Activated CD4-positive, alpha-beta memory T cell treated with anti-CD3 and anti-CD28 coated beads, Interleukin-2, amount 10 ng/mL, durations not matched to agents 7 days and 5 days (primary cell): ENCODE measurements around the gene CARHSP1. TPM values are rescaled to one million over a fixed set of nuclear protein-coding genes. Genes with fewer than 3 reads are reported as not detected.
"Not testable (repeated sequence)": the region's sequence is repeated elsewhere in the genome, so short reads cannot be mapped to it uniquely, and the experiment has no call there.

ENCODE experiments used
- CTCF ChIA-PET: fragments of 350-600 bp; sonication (Branson Sonifier 250); formaldehyde crosslinking; loops from one replicate; lab custom pipeline; 2021; ENCODE audit warnings: antibody characterized with exemption, inconsistent platforms; lab: Charles Lee
- POLR2A ChIA-PET: fragments of 350-600 bp; sonication (Branson Sonifier 250); formaldehyde crosslinking; loops from one replicate; lab custom pipeline; 2021; ENCODE audit warnings: antibody characterized with exemption; lab: Charles Lee
- DNase-seq: peaks from one replicate; pipeline ENCODE4 v3.0.0-alpha.2; 2020
- H3K27ac Mint-ChIP-seq: one replicate; pipeline ENCODE4 v1.8.0; 2021; ENCODE audit warnings: mild to moderate bottlenecking, mixed read lengths
- H3K27me3 Mint-ChIP-seq: one replicate; pipeline ENCODE4 v1.8.0; 2021; ENCODE audit warnings: mixed read lengths
- H3K36me3 Mint-ChIP-seq: one replicate; pipeline ENCODE4 v1.8.0; 2021; ENCODE audit warnings: low read depth, mixed read lengths
- H3K4me1 Mint-ChIP-seq: one replicate; pipeline ENCODE4 v1.8.0; 2021; ENCODE audit warnings: mixed read lengths
- H3K4me3 Mint-ChIP-seq: one replicate; pipeline ENCODE4 v1.8.0; 2021; ENCODE audit warnings: mild to moderate bottlenecking, mixed read lengths
- H3K9me3 Mint-ChIP-seq: one replicate; pipeline ENCODE4 v1.8.0; 2021; ENCODE audit warnings: mixed read lengths
- total RNA-seq, 2 experiments: library from RNA; stranded (reverse); gene quantifications; one replicate each; pipeline ENCODE4 v1.2.3, GENCODE V29; 2021

Gene CARHSP1
- total RNA-seq, 2 experiments from 2014 or later: 168 to 179 TPM

DNA sequence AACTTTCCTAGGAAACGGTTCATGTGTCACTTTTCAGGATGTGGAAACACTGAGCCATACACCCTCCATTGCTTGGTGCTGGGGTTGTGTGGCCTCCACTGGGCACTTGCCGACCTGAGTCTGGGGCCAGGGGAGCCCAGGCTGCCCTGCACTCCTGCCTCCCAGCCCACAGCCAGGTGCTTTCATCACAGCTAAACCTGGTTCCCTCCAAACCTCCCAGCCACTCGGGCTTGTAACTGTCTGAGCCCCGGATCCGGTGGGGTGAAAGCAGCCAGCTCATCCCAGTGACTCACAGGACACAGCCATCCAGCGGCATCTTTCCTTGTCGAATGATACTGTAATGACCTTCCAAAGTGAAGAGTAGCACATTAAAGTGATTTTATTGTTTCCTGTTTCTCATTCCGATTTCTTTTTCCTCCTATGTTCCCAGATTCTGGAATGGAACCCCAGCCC, 19.8 kb downstream of the CARHSP1 start:
- DNase-seq: no peak
- no peak overlapping the region for H3K4me3 Mint-ChIP-seq
- H3K27me3 Mint-ChIP-seq: no peaks in the 10 kb centered on the region
- H3K9me3 Mint-ChIP-seq: no peaks in the 10 kb centered on the region
- ChIA-PET POLR2A (no interaction called here), CTCF (no interaction called here)
- peaks cover 64% of the 10 kb centered on the region for H3K36me3 Mint-ChIP-seq
- no peak overlapping the region for H3K27ac Mint-ChIP-seq
- H3K4me1 Mint-ChIP-seq: peaks cover 42% of the 10 kb centered on the region

DNA sequence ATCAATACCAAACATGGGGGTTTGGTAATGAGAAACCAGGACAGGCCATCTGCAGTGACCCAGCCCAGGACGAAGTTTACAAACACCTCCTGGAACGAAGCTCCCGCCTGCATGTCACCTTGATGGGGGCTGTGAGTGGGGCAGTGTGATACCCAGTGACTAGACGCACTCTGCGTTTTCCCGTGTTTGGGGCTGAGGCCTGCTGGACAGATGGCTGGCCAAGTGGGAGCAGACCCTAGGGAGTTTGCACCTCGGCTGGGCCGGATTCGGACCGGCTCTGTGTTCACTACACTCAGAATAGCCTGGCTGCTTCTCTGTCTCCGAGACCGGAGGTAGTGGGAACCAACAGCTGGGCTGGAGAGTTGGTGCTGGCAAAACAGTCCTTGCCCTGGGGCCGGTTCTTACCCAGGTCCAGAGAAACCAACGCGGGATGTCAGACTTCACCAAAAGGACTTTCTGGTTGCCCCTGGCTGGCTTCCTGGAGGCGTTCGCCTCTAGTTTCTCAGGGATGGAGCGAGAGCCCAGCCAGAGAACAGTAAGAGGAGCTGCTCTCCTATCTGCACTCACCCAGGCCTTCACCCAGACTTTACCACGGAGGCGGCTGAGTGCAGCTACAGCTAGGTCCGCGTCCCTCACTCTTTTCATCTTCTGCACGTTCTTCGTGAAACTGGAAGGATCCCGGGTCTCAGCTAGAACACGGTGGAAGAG, 20.4 kb downstream of the CARHSP1 start:
- POLR2A ChIA-PET: no interaction called here
- Mint-ChIP-seq H3K4me1 (peaks cover 37% of the 10 kb centered on the region), H3K27me3 (no peaks in the 10 kb centered on the region), H3K4me3 (no peak overlapping the region), H3K9me3 (no peaks in the 10 kb centered on the region), H3K27ac (no peak overlapping the region), H3K36me3 (peaks cover 60% of the 10 kb centered on the region)
- DNase-seq: no peak
- CTCF ChIA-PET: no interaction called here

DNA sequence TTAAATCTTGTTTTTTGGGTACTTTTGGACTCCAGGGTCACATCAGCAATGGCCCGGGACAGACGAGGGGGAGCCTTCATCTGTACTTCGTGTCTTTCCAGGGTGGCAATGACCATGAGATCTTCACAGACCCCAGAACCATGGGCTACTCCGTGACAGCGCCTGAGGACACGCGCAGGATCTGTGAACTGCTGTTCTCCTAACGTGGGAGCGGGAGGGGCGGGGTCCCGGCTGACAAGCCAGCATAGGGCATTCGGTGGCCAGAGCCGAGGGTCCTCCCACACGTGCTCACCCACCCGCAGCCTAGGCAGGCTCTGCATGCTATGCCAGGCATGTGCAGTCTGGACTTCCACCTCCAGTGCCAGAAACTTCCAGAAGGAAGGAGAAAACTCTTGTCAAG, 21.2 kb downstream of the CARHSP1 start:
- no peak for DNase-seq
- H3K27ac Mint-ChIP-seq: no peak overlapping the region
- H3K36me3 Mint-ChIP-seq: peaks cover 55% of the 10 kb centered on the region
- no peaks in the 10 kb centered on the region for H3K9me3 Mint-ChIP-seq
- no peaks in the 10 kb centered on the region for H3K27me3 Mint-ChIP-seq
- H3K4me3 Mint-ChIP-seq: no peak overlapping the region
- peaks cover 32% of the 10 kb centered on the region for H3K4me1 Mint-ChIP-seq
- ChIA-PET CTCF (interaction anchor here (0.7 to 1.5 kb wide), 2 partner anchors 31 to 161 kb away, joined by 3 to 4 read pairs; no protein-coding TSS in a partner anchor), POLR2A (interaction anchor here (1.0 kb wide), 1 partner anchor 14 kb away, joined by 3 read pairs; no protein-coding TSS in a partner anchor)

DNA sequence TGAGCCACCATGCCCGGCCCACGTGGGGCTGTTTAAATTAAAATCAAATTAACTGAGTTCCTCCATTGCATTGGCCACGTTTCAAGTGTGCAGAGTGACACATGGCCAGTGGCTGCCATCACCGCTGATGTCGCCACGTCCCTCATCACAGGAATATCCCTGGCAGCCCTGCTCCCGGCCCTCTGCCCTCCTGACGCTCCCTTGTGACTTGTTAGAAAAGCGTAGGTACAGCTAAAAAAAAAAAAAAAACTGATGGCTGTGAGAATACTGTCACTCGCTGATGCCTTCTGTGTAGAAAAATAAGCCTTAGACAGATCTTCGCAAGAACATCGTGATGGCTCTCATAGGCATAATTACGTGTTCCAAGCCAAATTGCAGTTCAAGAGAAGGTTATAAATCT, 21.7 kb downstream of the CARHSP1 start:
- peaks cover 35% of the 10 kb centered on the region for H3K4me1 Mint-ChIP-seq
- no peak overlapping the region for H3K4me3 Mint-ChIP-seq
- POLR2A ChIA-PET: interaction anchor here (1.0 kb wide), 1 partner anchor 14 kb away, joined by 3 read pairs; no protein-coding TSS in a partner anchor
- CTCF ChIA-PET: interaction anchor here (0.7 to 1.5 kb wide), 2 partner anchors 30 to 162 kb away, joined by 3 to 4 read pairs; no protein-coding TSS in a partner anchor
- H3K27ac Mint-ChIP-seq: peak overlapping the region; percentile 44
- peaks cover 59% of the 10 kb centered on the region for H3K36me3 Mint-ChIP-seq
- no peak for DNase-seq
- no peaks in the 10 kb centered on the region for H3K9me3 Mint-ChIP-seq
- H3K27me3 Mint-ChIP-seq: no peaks in the 10 kb centered on the region

DNA sequence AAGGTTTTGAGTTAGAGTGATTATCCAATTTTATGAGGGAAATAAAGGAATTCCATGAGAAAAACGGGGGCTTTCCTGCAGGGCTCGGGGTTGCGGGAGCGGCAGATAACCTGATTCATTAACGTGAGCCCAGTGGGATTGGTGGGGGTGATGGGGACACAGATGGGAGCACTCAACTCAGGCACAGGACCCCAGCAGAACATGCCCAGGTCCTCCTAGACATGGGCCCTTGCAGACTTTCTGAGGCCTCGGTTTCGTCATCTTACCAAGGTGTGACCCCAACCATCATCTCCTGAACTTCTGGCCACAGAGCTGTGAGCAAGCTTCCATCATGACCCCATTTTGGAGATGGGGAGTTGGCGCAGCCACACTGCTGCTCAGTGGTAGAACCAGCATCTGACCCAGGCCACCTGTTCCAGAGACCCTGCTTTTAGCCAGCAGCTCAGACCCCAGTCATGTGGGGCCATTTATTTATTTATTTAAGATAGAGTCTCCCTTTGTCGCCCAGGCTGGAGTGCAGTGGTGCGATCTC, 22.3 kb downstream of the CARHSP1 start:
- Mint-ChIP-seq H3K27ac (no peak overlapping the region), H3K27me3 (no peaks in the 10 kb centered on the region), H3K9me3 (no peaks in the 10 kb centered on the region), H3K4me3 (no peak overlapping the region), H3K36me3 (peaks cover 58% of the 10 kb centered on the region), H3K4me1 (peaks cover 39% of the 10 kb centered on the region)
- CTCF ChIA-PET: interaction anchor here (1.5 kb wide), 1 partner anchor 162 kb away, joined by 3 read pairs; no protein-coding TSS in a partner anchor
- no peak for DNase-seq
- POLR2A ChIA-PET: no interaction called here

DNA sequence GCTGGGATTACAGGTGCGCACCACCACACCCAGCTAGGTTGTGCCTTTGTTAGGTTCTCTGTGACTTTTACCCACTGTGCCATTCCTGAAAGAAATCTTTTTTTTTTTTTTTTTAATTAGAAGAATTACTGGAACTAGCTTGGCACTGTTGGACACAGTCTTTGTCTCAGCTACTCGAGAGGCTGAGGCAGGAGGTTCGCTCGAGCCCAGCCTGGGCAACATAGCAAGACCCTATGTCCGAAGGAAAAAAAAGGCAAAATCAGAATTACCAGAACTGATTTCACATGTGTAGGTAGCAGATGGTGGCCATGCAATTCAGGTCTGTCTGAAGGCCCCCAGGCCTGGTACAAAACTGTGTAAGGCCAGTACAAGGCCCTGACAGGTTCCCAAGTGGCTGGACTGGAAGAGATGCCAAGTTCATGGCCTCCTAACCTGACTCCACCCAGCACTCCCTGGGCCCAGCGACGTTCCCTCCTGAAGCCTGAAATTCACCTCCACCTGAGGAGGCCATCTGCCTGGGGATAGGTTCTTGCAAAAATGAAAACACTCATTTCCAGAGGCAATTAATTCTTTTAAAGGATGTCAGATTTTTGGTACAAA, 23.0 kb downstream of the CARHSP1 start:
- DNase-seq: no peak
- H3K27me3 Mint-ChIP-seq: no peaks in the 10 kb centered on the region
- H3K27ac Mint-ChIP-seq: no peak overlapping the region
- peaks cover 54% of the 10 kb centered on the region for H3K36me3 Mint-ChIP-seq
- CTCF ChIA-PET: interaction anchor here (1.5 kb wide), 1 partner anchor 163 kb away, joined by 3 read pairs; no protein-coding TSS in a partner anchor
- H3K4me3 Mint-ChIP-seq: no peak overlapping the region
- peaks cover 33% of the 10 kb centered on the region for H3K4me1 Mint-ChIP-seq
- POLR2A ChIA-PET: no interaction called here
- H3K9me3 Mint-ChIP-seq: no peaks in the 10 kb centered on the region

DNA sequence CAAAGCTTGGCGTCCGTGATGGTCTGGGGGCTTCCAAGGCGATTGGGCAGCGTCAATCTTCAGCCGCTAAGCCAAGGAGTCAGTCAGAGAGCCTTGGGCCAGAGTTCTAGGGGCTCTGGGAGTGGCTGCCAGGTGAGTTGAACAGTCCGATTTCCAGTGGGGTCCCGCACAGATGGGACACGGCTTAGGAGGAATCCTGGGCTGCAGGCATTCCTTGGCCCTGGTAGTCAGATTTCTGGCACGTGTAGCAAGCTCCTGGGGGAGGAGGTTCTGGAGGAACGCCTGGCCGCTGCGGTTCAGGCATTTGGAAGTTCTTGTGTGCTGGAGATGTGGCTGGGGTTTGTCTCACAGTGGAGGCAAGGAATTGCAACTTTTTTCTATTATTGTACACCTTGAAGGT, 25.5 kb downstream of the CARHSP1 start:
- H3K27me3 Mint-ChIP-seq, POLR2A ChIA-PET, H3K27ac Mint-ChIP-seq, H3K9me3 Mint-ChIP-seq, CTCF ChIA-PET, DNase-seq: not testable (repeated sequence)
- H3K4me1 Mint-ChIP-seq: peaks cover 18% of the 10 kb centered on the region
- peak overlapping the region; percentile 33 for H3K4me3 Mint-ChIP-seq
- H3K36me3 Mint-ChIP-seq: peaks cover 38% of the 10 kb centered on the region

DNA sequence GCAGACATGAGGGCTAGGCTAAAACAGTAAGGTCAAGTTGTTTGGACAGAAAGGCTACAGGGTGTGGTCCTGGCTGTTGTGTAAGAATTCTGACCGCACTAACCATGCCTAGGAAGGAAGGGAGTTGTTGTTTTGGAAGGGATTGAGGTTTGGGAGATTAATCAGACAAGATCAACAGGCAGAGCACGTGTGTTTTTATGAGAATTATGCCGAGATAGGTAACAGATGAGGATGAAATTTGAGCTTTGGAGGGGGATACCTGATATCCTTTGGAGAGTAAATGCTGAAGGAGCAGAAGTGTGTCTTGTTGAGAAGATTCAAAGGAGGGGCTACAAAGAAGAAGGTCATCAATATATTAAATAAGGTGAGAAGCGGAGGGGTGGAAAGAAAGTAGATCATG, 26.8 kb downstream of the CARHSP1 start:
- POLR2A ChIA-PET, DNase-seq, CTCF ChIA-PET, H3K9me3 Mint-ChIP-seq, H3K27me3 Mint-ChIP-seq: not testable (repeated sequence)
- Mint-ChIP-seq H3K4me3 (peak overlapping the region; percentile 56), H3K36me3 (peaks cover 31% of the 10 kb centered on the region), H3K27ac (peak overlapping the region; percentile 75), H3K4me1 (peaks cover 18% of the 10 kb centered on the region)

DNA sequence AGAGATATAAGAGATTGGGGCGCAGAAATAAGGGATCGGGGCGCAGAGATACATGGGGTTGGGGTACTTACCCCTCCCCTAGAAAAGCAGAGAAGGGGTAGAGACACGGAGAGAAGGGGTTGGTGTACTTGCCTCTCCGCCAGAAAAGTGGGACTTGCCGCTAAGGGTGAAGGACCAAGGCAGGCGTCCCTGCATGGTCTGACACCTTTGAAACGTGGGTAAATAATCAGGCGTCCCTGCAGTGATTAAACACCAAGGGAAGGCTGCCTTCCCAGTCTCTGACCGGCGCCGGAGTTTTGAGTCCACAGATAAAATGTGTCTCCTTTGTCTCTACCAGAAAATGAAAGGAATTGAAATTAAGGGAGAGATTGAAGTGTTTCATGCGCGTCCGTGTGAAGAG, 31.2 kb downstream of the CARHSP1 start:
- CTCF ChIA-PET, DNase-seq, POLR2A ChIA-PET, H3K27me3 Mint-ChIP-seq, H3K9me3 Mint-ChIP-seq, H3K4me3 Mint-ChIP-seq, H3K27ac Mint-ChIP-seq: not testable (repeated sequence)
- H3K36me3 Mint-ChIP-seq: peaks cover 20% of the 10 kb centered on the region
- peaks cover 27% of the 10 kb centered on the region for H3K4me1 Mint-ChIP-seq

DNA sequence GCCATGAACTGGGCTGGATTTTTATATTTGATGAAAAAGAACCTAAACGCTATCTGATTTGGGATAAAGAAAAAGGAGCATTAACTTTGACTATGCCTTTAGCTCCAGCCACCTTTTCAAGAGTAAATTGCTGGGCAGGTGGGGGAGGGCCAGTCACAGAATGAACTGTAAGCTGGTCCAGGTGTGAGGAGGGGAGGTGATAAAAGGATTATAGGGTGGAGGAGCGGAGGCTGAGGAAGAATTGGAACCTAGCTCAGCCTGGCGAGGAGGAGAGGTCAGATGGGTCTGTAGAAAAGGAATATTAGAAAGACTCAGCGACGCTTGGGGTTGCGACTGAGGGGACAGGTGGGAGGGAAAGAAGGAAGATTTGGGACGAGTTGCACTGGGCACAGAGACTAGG, 32.0 kb downstream of the CARHSP1 start:
- DNase-seq, H3K4me3 Mint-ChIP-seq, POLR2A ChIA-PET, H3K9me3 Mint-ChIP-seq, H3K27me3 Mint-ChIP-seq, CTCF ChIA-PET, H3K27ac Mint-ChIP-seq: not testable (repeated sequence)
- Mint-ChIP-seq H3K4me1 (peaks cover 26% of the 10 kb centered on the region), H3K36me3 (peaks cover 20% of the 10 kb centered on the region)

DNA sequence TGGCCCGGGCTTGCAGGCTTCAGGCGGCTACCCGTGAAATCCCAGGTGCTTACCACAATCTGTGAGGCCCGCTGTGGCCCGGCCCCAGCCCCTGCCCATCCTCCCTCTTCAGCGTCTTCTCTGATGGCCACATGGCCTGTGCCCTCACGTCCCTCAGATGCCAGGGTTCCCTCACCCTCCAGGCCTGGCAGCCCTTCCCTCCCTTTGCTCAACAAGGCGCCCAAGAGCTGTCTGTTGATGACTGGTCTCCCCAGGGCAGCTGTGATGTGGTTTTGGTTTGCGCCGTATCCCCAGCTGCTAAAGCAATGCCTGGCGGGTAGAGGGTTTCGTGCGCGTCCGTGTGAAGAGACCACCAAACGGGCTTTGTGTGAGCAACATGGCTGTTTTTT, 36.1 kb downstream of the CARHSP1 start:
- Mint-ChIP-seq H3K27me3 (no peaks in the 10 kb centered on the region), H3K9me3 (no peaks in the 10 kb centered on the region), H3K4me3 (no peak overlapping the region), H3K27ac (peak overlapping the region; percentile 34), H3K4me1 (peaks cover 29% of the 10 kb centered on the region), H3K36me3 (peaks cover 55% of the 10 kb centered on the region)
- POLR2A ChIA-PET: interaction anchor here (1.0 to 1.3 kb wide), 2 partner anchors 32 to 36 kb away, joined by 3 to 4 read pairs; partner anchors contain the start of gene CARHSP1
- no peak for DNase-seq
- CTCF ChIA-PET: no interaction called here

DNA sequence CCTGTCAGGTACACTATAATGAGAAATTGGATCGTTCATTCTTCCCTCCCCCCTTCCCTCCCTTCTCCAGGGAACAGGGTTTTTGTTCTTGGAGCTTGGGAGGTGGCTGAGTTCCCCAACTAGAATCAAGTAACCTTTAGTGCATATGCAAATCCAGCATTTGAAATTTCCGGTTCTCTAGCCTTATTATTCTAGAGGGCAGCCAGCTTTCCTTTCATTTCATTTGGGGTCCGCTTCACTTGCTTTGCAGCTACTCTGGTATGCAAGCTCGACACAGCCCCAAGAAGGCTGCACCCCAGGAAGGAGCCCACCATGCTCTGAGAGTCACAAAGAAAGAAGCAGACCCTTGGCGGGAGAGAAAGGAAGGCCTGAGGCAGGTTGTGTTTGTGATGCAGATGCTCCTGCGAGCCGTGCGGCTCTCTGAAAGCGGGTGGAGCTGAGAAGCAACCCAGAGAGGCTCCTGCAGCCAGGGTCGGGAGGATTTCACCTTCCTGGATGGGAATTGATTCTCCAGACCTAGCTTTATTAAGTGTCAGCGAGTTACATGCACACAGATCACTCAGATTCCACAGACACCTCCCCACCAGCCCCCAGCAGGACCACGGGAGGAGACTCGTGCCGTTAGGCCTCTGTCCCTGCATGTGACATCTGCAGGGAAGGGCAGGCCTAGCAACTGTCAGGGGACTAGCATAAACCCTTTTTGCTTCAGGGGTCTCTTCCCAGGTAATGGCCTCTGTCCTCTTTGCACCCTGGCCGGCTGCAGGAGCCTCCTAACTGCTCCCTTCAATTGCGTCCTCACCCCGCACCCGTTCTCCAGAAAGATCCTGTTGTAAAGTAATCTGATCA, 36.7 kb downstream of the CARHSP1 start:
- peaks cover 29% of the 10 kb centered on the region for H3K4me1 Mint-ChIP-seq
- POLR2A ChIA-PET: interaction anchor here (1.0 to 1.3 kb wide), 2 partner anchors 31 to 36 kb away, joined by 3 to 4 read pairs; partner anchors contain the start of gene CARHSP1
- CTCF ChIA-PET: interaction anchor here (1.1 kb wide), 1 partner anchor 20 kb away, joined by 3 read pairs; no protein-coding TSS in a partner anchor
- H3K36me3 Mint-ChIP-seq: peaks cover 56% of the 10 kb centered on the region
- no peaks in the 10 kb centered on the region for H3K9me3 Mint-ChIP-seq
- no peaks in the 10 kb centered on the region for H3K27me3 Mint-ChIP-seq
- H3K4me3 Mint-ChIP-seq: no peak overlapping the region
- no peak for DNase-seq
- peak overlapping the region; percentile 34 for H3K27ac Mint-ChIP-seq
